Measurements from ENCODE around the gene HSPB6. TPM values are rescaled to one million over a fixed set of nuclear protein-coding genes. Genes with fewer than 3 reads are reported as not detected.
A peak's percentile ranks its signal among the peaks of the same experiment; 100 is the strongest.
"Not testable (repeated sequence)": the region's sequence is repeated elsewhere in the genome, so short reads cannot be mapped to it uniquely, and the experiment has no call there.

Gene HSPB6
- total RNA-seq, 1 donor from 2014 or later = 0.31 TPM

GRCh38 chr19:35785339-35785627 lies 28.5 kb upstream of the HSPB6 start:
- DNase-seq = no peak

DNA sequence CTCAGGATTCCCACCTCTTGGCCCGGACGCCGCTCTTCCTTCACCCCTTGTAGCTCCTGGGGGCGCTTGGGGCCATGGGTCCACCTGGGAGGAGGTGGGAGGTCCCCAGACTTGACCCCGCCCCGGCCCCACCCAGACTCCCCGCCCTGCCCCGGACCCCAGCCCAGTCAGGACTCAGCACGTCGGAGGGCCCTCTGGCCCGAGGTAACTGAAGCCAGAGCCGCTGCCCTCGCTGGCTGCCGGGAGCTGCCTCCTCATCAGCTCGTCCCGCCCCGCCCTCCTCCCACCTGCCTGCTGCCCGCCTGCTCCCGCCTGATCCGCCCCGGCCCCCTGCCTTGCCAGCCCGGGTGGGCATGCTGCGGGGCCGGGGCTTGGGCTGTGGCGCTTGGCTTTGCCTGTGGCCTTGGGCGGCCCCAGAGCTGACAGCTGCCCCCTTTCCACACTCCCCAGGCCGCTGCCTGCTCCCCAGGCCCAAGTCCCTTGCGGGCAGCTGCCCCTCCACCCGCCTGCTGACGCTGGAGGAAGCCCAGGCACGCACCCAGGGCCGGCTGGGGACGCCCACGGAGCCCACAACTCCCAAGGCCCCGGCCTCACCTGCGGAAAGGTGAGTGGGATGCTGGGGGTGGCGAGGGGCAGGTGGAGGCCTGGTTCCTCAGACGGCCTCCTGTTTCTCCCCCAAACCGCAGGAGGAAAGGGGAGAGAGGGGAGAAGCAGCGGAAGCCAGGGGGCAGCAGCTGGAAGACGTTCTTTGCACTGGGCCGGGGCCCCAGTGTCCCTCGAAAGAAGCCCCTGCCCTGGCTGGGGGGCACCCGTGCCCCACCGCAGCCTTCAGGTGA lies 27.9 kb upstream of the HSPB6 start:
- DNase-seq = no peak

- DNase-seq = no peak
Measured at GRCh38 chr19:35783469-35784434, 26.9 kb upstream of the HSPB6 start.

DNA sequence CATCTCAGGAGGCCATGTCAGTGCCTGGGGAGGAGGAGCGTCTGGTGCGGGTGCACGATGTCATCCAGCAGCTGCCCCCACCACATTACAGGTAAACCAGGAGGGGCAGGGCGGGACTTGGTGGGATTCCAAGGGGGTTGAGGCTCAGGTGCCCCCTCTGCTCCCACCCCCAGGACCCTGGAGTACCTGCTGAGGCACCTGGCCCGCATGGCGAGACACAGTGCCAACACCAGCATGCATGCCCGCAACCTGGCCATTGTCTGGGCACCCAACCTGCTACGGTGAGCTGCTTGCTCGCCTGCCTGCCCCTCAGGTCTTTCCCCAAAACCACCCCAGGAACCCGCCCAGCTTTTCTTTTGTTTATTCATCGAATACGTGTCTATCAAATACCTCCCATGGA lies 25.8 kb upstream of the HSPB6 start:
- no peak for DNase-seq

DNA sequence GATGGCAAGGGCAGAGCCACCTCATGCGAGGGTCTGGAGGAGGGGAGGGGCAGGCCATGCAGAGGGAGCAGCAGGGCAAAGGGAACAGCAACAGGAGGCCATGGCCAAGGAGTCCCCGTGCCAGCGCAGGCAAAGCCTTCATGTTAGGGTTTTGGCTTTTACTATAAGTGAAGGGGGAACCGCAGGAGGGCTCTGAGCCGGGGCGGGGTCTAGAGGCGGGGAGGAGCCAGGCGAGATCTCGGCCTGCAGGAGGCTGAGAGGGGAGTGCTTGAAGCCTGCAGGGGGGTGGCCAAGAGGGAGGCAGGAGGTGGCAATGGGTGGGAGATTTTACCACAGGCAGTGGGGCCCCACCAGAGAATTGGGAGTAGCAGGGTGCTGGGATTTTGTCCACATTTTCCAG lies 24.8 kb upstream of the HSPB6 start:
- DNase-seq = no peak

DNA sequence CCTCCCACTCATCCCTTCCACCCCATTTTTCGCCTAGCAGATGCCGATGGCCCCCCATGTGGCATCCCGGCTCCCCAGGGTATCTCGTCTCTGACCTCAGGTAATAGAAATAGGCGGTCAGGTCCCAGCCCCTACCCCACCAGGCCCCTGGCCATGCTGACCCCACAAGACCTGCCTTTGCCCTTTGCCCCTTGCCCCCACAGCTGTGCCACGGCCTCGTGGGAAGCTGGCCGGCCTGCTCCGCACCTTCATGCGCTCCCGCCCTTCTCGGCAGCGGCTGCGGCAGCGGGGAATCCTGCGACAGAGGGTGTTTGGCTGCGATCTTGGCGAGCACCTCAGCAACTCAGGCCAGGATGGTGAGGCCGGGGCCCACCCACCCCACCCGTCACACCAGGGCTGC lies 23.9 kb upstream of the HSPB6 start:
- no peak for DNase-seq

DNA sequence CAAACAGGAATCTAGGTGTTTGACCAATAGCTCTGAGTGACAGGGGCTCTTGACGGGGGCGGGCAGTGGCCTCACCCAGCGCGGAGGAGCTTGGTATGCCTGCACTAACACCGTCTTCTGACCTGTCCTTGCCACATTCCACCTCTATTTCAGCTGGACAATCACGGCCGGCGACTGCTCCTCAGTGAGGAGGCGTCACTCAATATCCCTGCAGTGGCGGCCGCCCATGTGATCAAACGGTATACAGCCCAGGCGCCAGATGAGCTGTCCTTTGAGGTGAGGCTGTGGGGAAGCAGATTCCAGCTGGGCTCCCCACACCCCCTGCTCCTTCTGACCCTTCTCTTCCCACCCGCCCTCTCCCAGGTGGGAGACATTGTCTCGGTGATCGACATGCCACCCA lies 23.2 kb upstream of the HSPB6 start:
- DNase-seq = no peak

DNA sequence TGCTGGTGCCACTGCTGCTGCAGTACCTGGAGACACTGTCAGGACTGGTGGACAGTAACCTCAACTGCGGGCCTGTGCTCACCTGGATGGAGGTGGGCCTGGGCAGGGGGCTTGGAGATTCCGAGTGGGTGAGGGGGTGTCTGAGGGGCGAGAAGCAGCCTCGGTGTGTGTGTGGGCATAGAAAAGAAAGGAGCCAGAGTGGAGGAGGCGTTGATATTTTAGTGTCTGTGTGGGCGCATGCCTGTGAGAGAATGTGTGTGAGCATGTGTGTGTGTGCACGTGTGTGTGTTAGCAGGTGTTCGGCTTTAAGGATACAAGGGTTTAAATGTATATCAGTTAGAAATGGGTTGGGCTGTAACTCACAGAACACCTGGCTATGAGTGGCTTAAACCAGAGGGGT lies 22.2 kb upstream of the HSPB6 start:
- DNase-seq = no peak

GRCh38 chr19:35777961-35778360 lies 21.1 kb upstream of the HSPB6 start:
- DNase-seq = no peak

- DNase-seq = no peak
Measured at GRCh38 chr19:35777086-35777841, 20.4 kb upstream of the HSPB6 start.

DNA sequence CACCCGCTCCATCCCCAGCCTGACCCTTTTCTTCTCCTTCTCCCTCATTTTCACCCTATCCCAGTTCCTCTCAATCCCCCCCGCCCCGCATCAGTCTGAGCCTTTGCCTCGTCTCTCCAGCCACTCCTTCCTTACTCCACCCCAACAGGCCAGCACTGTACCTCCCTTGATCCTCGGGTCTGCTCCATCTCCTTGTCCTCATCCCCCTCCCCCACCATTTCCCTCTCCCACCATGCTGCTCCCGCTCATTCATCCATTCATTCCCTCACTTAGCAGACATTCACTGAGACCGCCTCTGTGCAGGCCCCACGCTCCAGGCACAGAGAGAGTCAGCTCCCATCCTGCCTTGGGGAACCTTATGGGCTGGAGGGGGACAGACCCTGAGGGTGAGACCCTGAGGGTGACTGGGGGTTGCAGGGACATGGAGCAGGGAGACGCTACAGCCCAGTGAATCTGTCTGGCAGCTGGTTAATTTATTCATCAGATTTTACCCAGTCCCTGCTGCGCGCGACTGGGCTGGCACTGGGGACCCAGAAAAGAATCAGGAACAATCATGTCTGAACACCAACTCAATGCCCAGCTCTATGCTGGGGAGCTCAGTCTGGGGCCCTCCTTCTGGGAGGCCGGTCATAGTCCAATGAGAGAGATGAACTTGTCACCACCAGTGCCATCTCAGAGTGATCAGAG lies 19.4 kb upstream of the HSPB6 start:
- DNase-seq = no peak

- DNase-seq = peak; percentile 97
Measured at GRCh38 chr19:35775298-35776101, 18.7 kb upstream of the HSPB6 start, which contains the start of gene ARHGAP33. TSS of gene ARHGAP33 (plus strand) at chr19:35775564. CDS start at chr19:35775659, 95 bp downstream.

- no peak for DNase-seq
Measured at GRCh38 chr19:35775046-35775297, 18.1 kb upstream of the HSPB6 start.

DNA sequence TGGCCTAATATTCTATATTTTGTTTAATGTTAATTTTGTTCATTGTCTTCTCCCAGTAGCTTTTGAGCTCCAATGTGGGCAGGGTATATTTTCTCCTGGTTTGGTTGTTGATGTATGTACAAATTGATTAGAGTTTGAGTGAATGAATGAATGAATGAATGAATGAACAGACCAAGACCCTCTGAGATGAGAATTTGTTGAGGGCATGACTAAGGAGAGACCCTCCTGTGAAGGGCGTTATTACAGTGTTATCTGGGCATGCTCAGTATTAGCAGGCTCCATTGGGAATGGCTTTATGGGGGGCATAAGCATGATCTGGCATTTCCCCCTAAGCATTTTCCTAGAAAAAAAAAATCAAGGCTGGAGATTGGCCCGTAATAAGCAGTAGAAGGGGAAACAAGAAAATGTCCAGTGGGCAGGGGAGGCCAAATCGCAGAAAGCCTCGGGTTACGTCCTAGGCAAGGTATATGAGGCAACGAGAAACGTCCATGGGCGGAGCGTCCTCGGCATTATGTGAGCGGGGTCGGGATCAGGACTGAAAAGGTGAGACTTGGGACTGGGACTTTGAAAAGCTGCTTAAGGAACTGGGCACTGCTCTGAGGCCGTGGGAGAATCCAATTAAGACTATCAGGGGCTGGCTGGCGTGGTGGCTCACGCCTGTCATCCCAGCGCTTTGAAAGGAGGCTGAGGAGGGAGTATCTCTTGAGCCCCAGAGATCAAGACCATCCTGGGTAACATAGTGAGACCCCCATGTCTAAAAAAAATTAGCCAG lies 17.6 kb upstream of the HSPB6 start:
- no peak for DNase-seq

DNA sequence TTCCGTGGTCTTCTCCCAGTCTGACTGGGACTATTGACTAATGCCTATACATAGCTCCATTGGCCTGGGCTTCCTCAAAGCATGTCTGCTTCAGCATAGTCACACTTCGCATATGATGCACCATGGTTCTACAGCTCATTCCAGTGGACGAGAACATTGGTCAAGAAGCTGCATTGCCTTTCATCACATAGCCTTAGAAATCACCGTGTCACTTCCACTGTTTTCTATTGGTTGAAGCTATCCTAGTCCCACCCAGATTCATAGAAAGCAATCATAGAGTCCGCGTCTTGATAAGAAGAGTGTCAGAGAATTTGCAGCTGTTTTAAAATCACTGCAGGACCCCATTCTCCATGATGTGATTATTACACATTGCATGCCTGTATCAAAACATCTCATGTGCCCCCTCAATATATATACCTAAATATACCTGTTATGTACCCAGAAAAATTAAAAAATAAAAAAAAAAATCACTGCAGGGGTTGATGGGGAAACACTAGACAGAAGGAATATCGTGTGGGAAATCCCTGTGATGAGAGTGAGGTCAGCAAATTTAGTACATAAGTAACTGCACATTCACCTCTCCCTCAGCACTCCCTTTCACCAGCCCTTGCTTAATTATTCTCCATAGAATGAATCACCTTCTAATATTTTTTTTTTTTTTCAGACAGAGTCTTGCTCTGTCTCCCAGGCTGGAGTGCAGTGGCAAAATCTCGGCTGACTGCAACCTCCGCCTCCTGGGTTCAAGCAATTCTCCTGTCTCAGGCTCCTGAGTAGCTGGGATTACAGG lies 16.4 kb upstream of the HSPB6 start:
- no peak for DNase-seq

DNA sequence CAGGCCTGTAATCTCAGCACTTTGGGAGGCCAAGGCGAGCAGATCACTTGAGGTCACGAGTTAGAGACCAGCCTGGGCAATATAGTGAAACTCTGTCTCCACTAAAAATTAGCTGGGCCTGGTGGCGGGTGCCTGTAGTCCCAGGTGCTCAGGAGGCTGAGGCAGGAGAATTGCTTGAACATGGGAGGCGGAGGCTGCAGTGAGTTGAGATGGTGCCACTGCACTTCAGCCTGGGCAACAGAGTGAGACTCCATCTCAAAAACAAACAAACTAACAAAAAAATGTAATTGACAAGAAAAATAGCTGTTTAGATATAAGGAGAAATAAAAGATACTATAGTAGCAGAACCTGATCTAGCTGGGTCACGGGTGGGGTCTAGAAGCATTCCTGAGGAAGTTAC lies 15.5 kb upstream of the HSPB6 start:
- DNase-seq = not testable (repeated sequence)

DNA sequence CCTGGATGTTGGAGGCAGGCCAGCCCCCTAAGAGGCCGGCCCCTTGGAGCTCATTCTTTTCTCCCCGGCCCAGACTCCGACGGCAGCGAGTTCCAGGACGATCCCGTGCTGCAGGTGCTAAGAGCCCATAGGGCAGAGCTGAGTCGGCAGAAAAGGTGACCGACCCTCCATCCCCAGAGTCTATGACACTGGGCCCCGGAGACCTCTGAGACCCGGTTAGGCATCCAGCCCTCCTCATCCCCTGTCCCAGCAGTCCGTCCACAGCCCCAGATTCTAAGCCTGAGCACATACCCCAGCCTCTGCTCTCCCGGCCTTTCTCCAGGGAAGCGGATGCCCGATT lies 11.2 kb upstream of the HSPB6 start:
- DNase-seq = no peak

DNA sequence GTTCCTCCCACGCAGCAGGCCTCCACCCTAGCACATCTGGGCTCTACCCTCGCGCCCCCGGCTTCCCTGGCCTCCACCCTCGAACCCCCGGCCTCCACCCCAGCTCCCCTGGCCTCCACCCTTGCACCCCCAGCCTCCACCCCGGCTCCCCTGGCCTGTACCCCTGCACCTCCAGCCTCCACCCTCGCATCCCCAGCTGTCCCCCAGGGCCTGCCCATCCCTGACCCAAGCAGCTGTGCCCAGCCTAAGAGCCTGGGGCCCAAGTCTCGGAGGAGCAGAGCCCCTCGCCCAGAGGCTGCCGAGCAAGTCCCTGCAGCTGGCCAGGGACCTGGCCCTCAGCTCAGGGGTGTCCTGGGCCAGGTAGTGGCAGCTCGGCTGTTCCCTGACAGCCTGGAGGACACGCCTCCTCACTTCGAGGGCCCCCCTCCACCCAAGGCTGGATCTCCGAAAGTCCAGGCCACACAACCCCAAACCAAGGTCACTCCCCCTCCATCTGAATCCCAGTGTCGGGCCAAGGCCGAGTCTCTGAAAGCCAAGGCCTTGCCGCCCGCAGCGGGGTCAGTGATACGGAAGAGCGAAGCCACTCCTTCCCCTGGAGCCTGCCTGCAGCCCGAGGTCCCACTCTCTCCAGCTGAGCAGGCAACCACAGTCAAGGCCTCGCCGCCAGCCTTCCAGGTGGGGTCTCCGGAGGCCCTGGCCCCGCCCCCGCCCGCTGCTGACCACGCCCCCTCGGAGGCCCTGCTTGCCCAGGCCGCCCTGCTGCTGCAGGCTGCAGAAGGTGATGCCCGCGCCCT lies 10.7 kb upstream of the HSPB6 start:
- no peak for DNase-seq

GRCh38 chr19:35766571-35767104 lies 9.8 kb upstream of the HSPB6 start:
- DNase-seq = no peak

Data from occipital lobe (tissue), 2 donors.